HG03039 (cell line): ENCODE results near the gene SMYD4.
A peak's percentile ranks its signal among the peaks of the same experiment; 100 is the strongest.
"Not testable (repeated sequence)": the region's sequence is repeated elsewhere in the genome, so short reads cannot be mapped to it uniquely, and the experiment has no call there.

ENCODE experiments used
- ATAC-seq: cut with Tn5 transposase; IDR thresholded peaks from one replicate; pipeline ENCODE4 v1.9.1; 2021; ENCODE audit warnings: mild to moderate bottlenecking, moderate library complexity; ENCODE audit not compliant: unreplicated experiment

The SMYD4 gene, protein sequence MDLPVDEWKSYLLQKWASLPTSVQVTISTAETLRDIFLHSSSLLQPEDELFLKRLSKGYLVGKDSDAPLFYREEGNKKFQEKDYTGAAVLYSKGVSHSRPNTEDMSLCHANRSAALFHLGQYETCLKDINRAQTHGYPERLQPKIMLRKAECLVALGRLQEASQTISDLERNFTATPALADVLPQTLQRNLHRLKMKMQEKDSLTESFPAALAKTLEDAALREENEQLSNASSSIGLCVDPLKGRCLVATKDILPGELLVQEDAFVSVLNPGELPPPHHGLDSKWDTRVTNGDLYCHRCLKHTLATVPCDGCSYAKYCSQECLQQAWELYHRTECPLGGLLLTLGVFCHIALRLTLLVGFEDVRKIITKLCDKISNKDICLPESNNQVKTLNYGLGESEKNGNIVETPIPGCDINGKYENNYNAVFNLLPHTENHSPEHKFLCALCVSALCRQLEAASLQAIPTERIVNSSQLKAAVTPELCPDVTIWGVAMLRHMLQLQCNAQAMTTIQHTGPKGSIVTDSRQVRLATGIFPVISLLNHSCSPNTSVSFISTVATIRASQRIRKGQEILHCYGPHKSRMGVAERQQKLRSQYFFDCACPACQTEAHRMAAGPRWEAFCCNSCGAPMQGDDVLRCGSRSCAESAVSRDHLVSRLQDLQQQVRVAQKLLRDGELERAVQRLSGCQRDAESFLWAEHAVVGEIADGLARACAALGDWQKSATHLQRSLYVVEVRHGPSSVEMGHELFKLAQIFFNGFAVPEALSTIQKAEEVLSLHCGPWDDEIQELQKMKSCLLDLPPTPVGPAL

DNA sequence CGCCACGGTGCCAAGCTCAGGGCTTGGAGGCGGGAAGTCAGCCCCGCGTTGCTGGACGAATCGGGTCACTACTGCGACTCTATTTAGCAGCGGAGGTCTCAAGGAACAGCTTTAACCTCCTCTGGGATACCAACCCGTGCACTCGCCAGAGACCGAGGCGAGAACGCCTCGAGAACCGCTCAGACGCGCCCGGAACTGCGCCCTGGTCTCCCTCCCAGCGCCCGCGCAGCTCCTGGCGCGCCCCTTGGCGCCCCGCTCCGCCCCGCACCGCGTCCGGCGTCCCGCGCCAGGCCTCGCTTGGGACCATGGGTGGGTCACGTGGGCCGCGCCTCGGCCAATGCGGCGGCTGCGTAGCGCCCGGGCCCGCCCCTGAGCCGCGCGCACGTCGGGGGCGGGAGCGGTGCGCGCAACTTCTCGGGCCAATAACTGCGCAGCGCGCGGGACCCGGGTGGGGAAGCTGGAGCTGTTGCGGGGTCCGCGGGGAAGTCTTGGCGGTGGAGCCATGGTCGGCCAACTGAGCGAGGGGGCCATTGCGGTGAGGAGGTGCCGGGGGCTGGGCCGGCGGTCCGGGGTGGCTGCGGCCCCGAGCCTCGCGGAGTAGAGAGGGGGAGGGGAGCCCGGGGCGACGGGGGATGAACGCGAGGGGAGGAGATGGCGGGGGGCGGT, at the start of gene SMYD4, which contains the start of gene RPA1:
Gene SMYD4, minus strand, starts transcription at position 311 of the 666 bp plus-strand sequence. CDS start 1,908 bp downstream, outside the sequence.
Gene RPA1, plus strand, starts transcription at position 414 of the 666 bp plus-strand sequence. Its CDS starts 89 bp downstream, at position 503.
- peak; percentile 83 for ATAC-seq

DNA sequence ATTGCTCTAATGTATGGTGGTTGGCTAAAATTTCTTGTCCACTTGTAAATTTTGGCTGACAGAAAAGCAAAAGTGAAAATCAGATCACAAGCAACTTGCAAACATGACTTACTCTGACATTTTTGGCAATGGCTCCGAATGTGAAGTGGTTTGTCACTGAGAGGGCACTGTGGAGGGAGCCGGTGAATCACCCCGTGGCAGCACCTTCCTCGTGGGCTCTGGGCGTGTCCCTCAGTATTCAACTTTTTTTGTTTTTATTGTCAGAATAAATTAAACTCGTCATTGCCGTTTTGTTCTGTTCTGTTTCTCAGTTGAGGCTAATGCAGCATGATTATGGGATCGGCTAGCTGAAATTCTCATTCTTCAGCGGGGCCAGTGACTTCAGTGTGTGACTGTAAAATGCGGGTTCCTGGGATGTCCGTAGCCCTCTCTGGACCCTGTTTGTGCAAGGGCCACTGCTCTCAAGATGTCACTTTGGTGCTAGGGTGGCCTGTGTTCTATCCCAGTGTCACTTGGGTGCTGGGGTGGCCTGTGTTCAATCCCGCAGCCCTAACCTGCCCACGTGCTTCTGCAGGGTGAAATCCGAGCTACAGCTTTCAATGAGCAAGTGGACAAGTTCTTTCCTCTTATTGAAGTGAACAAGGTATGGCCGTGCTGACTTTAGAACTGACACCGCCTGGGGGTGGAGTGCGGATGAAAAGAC, 48.9 kb upstream of the SMYD4 start:
- no peak for ATAC-seq

DNA sequence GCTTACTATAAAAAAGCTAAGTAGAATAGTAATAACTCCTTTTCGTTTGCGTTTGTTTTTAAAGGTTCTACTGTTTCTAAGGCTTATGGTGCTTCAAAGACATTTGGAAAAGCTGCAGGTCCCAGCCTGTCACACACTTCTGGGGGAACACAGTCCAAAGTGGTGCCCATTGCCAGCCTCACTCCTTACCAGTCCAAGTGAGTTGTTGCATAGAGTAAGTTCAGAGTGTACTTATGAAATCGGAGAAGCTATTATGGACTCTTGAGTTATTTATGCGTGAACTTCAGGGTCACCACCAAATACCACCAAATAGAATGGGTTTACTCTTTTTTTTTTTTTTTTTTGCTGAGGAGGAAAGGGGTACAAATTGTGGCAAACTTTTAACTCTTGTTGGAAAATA, 45.9 kb upstream of the SMYD4 start:
- no peak for ATAC-seq

DNA sequence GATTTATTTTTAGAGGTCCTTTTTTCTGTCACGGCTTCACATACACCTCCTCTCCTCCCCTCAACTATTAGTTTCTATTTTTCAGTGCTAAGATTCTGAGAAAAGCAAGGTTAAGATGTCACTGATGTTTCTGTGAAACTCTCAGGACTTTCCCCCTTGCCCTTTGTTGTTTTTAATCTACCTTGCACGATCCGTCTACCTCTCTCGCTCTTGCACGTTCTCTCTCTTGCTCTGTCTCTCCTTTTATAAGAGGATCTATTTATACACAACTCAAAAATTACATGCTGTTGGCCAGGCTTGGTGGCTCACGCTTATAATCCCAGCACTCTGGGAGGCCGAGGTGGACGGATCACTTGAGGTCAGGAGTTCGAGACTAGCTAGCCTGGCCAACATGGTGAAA, 43.7 kb upstream of the SMYD4 start:
- no peak for ATAC-seq

DNA sequence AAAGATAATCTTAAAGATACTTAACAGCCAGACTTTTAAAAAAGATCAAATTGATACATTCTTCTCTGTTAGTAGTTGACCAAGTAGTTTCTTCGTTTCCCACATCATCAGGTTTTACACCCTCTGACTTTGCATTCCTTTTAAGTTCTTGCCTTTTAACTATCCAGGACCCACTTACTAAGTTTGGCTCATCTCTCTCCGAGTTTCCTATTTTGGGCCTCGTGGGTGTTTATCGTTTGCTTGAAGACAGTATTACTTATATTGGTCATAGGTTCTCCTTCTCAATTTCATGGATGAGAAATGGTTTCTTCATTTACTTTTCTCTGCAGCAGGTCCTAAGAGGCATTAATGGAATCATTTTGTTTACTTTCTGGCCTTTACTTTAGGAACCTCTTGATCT, 43.3 kb upstream of the SMYD4 start:
- ATAC-seq = no peak

DNA sequence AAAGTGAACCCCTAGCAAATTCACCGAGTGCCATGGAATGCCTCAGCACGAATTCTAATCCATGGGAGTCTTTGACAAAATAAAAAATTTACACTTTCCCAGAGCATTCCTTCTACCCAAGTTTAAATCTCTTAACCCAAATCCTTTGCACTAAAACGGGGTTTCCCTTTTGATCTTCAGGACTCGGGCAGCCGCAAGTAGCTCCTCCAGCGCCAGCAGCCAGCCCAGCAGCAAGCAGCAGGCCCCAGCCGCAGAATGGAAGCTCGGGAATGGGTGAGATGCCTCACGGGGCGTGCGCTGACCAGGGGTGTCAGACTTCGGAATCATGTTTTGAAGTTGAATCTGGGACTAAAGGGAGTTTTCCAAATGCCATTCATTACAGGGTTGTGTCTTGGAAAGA, 42.6 kb upstream of the SMYD4 start:
- ATAC-seq = no peak

DNA sequence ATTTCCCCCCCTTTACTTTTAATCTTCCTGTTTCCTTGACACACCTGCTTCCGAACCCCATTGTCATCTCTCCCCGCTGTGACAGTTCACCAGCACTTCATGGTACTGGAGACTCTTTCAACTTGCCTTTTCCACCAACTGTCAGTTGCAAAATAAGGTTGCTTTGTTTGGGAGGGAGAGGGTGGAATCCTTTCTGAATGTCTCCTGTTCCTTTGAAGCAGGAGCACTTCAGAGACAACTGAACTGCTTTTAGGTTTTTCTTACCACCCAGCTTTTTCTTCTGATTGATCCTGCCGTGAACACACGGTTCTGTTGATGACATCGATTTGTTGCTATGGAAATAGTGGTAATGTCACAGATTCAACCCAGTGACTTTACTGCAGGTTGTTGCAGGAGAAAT, 42.1 kb upstream of the SMYD4 start:
- ATAC-seq = no peak

DNA sequence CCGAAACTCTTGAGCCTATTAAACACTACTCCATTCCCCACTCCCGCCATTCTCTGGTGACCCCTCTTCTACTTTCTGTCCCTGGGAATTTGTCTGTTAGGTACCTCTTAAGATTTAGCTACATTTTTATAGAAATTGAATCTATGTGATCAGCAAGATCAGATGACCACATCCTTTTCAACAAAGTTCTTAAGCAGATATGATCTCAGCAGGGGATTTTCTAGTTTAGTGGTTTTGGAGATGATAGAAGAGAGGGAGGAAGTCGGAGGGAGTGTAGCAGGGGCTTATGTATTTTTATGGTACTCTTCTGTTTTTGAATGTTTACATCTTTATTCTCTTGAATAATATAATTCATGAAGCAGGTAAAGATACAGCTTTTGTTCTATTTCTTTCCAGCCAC, 40.9 kb upstream of the SMYD4 start:
- ATAC-seq = no peak

DNA sequence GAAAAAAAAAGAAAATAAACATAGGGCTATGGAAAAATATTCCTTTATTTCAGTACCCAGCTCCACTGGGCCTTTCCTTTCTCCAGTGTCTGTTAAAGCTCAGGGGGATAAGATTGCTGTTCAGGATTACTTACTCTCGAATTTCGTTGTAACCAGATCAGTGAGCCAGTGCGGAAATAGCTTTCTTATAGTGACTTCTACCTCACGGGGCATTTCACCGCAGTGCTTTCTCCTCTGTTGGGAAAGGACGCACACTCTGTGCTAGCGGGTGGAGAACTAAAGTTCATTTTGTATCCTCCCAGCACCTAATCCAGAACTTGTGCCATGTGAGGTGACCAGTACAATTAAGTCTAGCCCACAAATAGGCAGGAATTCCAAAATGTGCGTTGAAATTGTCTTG, 38.4 kb upstream of the SMYD4 start:
- no peak for ATAC-seq

DNA sequence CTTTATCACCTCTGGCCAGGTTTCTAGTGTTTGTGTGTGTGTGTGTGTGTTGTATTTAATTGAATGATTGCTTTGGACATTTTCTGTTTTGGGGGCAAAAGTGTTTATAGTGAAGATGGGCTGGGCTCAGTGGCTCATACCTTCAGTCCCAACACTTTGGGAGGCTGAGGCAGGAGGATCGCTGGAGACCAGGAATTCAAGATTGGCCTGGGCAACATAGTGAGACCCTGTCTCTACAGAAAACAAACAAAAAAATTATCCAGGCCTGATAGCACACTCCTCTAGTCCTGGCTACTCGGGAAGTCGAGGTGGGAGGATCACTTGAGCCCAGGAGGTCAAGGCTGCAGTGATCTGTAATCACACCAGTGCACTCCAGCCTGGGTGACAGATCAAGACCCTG, 37.6 kb upstream of the SMYD4 start:
- no peak for ATAC-seq

DNA sequence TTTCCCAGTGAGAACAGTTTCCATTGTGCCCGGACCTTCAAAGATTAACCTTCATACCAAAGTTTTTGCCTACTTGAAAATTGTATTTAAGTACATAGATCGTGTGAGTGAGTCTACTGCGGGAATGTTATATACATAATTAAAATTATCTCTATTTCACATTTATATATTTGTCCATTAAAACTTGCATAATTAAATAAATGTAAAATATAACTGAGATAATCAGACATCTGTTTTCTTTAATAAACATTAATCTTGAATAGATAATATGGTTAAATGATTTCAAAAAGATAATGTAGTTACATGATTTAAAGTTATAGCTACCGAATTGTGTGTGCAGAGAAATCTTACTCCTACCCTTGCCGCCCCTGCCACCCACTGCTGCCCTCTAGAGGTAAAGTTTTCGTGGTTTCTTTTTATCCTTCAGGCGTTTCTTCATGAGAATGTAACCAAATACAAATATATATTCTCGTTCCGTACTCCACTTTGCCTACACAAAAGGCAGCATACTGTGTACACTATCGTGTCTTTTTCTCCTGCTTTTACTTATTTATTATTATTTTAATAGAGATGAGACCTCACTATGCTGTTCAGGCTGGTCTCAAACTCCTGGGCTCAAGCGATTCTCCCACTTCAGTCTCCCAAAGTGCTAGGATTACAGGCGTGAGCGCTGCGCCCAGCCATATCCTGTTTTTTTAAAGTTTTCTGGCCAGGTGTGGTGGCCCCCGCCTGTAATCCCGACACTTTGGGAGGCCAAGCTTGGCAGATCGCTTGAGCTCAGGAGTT, 35.7 kb upstream of the SMYD4 start:
- no peak for ATAC-seq

DNA sequence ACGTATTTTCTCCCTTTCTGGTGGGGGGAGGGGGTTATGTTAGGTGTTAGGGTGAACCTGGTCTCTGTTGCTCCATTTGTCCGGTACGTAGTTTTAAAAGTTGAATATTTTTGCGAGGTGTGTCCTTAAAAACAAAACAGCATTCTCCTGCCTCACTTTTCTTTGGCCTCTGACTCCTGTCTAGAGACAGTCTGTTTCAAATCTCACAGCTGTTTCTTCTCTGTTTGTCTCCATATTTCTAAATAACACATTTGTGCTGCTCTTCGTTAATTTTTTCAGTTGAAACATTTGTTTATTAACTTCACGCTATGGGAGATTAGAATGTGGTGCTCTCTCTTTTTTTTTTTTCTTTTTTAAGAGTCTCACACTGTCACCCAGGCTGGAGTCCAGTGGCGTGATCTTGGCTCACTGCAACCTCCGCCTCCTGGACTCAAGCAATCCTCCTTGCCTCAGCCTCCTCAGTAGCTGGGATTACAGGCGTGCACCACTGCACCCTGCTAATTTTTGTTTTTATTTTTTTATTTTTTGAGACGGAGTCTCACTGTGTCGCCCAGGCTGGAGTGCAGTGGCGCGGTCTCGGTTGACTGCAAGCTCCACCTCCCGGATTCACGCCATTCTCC, 31.8 kb upstream of the SMYD4 start:
- ATAC-seq = no peak

DNA sequence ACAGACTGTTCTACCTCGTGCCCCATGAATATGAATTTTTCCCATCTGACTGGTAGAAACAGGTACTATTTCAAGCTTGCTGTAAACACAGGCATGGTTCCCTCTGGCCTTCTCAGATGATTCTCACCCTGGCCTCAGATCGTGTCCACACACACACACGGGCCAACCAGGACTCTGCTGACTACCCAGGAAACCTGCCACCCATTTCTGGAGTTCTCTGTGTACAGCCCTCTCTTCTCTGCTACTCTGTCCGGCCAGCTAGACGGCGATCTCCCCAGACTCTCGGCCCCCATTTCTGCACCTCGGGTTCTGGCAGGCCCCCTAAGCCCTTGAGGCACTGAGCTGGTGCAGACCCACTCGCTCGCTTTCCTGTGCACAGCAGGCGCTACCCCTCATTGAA, 31.3 kb upstream of the SMYD4 start:
- no peak for ATAC-seq

DNA sequence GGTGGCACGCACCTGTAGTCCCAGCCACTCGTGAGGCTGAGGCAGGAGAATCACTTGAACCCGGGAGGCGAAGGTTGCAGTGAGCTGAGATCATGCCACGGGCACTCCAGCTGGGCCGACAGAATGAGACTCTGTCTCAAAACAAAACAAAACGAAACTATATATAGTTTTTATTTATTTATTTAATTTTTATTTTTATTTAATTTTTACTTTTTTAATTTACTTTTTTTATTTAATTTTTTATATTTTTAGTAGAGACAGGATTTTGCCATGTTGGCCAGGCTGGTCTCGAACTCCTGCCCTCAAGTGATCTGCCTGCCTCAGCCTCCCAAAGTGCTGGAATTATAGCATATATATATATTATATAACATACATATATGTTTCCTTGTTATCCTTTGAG, 26.8 kb upstream of the SMYD4 start:
- ATAC-seq = not testable (repeated sequence)

DNA sequence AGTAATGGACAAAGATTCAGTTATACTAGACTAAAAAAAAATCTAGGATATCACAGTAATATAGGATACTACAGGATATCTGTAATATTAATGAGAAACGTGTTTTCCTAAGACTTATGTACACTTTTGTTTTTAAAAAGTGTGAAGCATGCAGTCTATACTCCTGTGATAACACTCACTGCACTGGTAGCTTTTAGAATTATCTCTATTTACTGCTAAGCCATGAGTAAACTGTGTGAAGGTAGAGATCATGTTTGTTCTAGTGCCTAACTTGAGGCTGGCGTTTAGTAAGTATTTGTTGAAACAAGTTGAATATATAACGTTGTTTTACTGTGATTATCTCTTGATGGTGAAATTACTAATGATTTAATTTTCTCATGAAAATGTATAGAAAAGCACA, 24.0 kb upstream of the SMYD4 start:
- ATAC-seq = no peak

DNA sequence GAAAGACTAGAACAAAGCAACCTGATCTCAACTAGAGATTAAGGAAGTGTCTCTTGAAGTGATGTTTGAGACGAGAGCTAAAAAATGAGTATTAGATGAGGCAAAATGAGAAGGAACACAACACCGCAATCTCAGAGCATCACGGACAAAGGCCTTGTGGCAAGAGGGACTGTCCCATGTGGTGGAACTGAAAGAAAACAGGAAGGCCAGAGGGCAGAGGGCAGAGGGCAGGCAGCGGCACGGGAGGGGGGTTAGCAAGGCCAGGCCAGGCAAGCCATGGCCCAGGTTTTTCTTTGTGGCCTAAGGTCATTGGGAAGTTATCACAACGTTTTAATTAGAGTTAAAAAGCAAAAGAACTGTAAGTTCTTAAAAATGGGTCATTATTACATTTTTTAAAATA, 22.6 kb upstream of the SMYD4 start:
- no peak for ATAC-seq

DNA sequence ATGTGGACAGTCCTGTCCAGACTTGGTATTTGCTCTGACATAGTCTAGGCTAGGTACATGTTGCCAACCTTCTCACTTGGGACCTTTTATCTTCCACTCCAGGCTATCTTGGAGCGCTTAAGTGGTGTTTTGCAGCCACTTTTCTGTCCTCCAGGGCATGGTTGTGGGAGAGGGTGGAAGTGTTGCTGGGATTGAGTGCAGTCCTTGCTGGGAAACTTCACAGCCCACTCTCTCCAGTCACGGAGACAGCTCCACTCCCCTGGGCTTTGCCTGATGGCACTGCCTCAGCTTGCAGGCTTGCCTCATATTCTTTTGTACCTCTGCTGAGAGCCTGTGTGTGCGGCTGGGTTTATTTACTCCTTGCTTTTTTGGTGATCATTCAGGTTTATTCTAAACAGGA, 17.5 kb upstream of the SMYD4 start:
- ATAC-seq = no peak

DNA sequence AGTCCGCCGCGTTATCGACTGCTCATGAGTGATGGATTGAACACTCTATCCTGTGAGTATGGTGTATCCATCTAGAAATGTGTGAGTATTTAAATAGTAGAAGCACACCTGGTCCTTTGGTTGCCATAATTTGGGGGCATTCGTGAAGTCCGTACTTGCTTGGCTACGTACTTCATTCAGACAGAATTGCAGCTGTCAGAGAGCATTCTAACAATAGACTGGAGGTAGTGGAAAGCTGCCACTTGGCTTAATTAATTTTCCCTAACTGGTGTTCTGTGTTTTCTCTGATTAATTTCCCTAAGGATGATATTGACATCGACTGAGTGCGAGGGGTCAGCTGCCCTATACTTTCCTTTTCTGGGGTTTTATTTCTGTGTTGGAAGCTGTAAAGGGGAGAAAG, 14.2 kb upstream of the SMYD4 start:
- ATAC-seq = no peak

DNA sequence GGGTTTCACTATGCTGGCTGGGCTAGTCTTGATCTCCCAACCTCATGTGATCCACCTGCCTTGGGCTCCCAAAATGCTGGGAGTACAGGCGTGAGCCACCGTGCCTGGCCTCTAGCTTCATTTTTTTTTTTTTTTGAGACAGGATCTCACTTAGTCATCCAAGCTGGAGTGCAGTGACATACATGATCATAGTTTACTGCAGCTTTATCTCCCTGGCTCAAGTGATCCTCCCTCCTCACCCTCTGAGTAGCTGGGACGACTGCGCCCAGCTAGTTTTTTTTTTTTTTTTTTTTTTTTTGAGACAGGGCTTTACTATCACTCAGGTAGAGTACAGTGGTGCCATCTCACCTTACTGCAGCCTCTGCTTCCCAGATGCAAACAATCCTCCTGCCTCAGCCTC, 9.8 kb upstream of the SMYD4 start:
- no peak for ATAC-seq
